GM23248 (cell line): ENCODE results near the gene PUM1. TPM values are rescaled to one million over a fixed set of nuclear protein-coding genes. Genes with fewer than 3 reads are reported as not detected.

Experiments used
- DNase-seq: peaks from one replicate; pipeline ENCODE4 v3.0.0-alpha.2; 2015
- H2AFZ ChIP-seq: fragments of 200-600 bp; sonication (generic); 2 replicates; pipeline ENCODE4 v1.6.1; 2016; ENCODE audit warnings: antibody characterized with exemption
- H3F3A ChIP-seq: fragments of 200-600 bp; sonication (generic); 2 replicates; pipeline ENCODE4 v1.6.1; 2016; ENCODE audit warnings: mild to moderate bottlenecking, antibody characterized with exemption, mixed run types; ENCODE audit not compliant: insufficient read depth
- H3K27ac ChIP-seq: fragments of 200-600 bp; sonication (generic); 2 replicates; pipeline ENCODE4 v1.5.1; 2016; ENCODE audit warnings: mild to moderate bottlenecking
- H3K27me3 ChIP-seq: fragments of 200-600 bp; sonication (generic); replicated peaks from 2 replicates; pipeline ENCODE4 v1.6.1; 2016; ENCODE audit warnings: mild to moderate bottlenecking; ENCODE audit not compliant: insufficient read depth
- H3K36me3 ChIP-seq: fragments of 200-600 bp; sonication (generic); 2 replicates; pipeline ENCODE4 v1.6.1; 2016; ENCODE audit warnings: low read depth, mild to moderate bottlenecking
- H3K4me1 ChIP-seq: fragments of 200-600 bp; sonication (generic); 2 replicates; pipeline ENCODE4 v1.6.1; 2016; ENCODE audit warnings: mild to moderate bottlenecking; ENCODE audit not compliant: insufficient read depth
- H3K4me2 ChIP-seq: fragments of 200-600 bp; sonication (generic); one replicate; pipeline ENCODE4 v1.6.1; 2016; ENCODE audit warnings: mild to moderate bottlenecking; ENCODE audit not compliant: unreplicated experiment
- H3K4me3 ChIP-seq: fragments of 200-600 bp; sonication (generic); 2 replicates; pipeline ENCODE4 v1.5.1; 2016; ENCODE audit warnings: mild to moderate bottlenecking
- H3K79me2 ChIP-seq: fragments of 200-600 bp; sonication (generic); 2 replicates; pipeline ENCODE4 v1.6.1; 2016; ENCODE audit warnings: mild to moderate bottlenecking; ENCODE audit not compliant: insufficient read depth
- H3K9ac ChIP-seq: fragments of 200-600 bp; sonication (generic); 2 replicates; pipeline ENCODE4 v1.6.1; 2016; ENCODE audit warnings: mild to moderate bottlenecking
- H3K9me2 ChIP-seq: fragments of 200-600 bp; sonication (generic); 2 replicates; pipeline ENCODE4 v1.6.1; 2016; ENCODE audit warnings: mixed run types, mild to moderate bottlenecking, moderate library complexity; ENCODE audit not compliant: insufficient read depth
- H3K9me3 ChIP-seq: fragments of 200-600 bp; sonication (generic); one replicate; pipeline ENCODE4 v1.6.1; 2017; ENCODE audit warnings: low read depth
- H4K20me1 ChIP-seq: fragments of 200-600 bp; sonication (generic); 2 replicates; pipeline ENCODE4 v1.6.0; 2016; ENCODE audit not compliant: insufficient read depth
- EZH2 ChIP-seq: fragments of 200-600 bp; sonication (generic); IDR thresholded peaks from 2 replicates; pipeline ENCODE4 v1.6.1; 2018; ENCODE audit warnings: antibody characterized with exemption, mild to moderate bottlenecking; ENCODE audit not compliant: insufficient read depth, poor library complexity, severe bottlenecking
- EZH2phosphoT487 ChIP-seq: fragments of 200-600 bp; sonication (generic); IDR thresholded peaks from 2 replicates; pipeline ENCODE4 v1.6.1; 2018; ENCODE audit warnings: antibody characterized with exemption, moderate library complexity, mild to moderate bottlenecking, low read depth; ENCODE audit not compliant: insufficient read depth
- WGBS, 2 experiments: methylation state at CpG; one replicate each; pipeline ENCODE4 v1.1.6; 2015 to 2017; ENCODE audit warnings: low lambda C conversion rate in 2 of 2, low coverage in 1 of 2; ENCODE audit errors: missing lambda C conversion rate in 2 of 2; 5-methylcytosine and 5-hydroxymethylcytosine counted together
- in situ Hi-C: fragments of 300-500 bp; cut with MboI; formaldehyde crosslinking; loops from 2 replicates; pipeline ENCODE4 v1.15.0; 2020
- polyA plus RNA-seq: library from polyadenylated mRNA; unstranded; fragments of >200 nt; fragmentation: Nextera tagmentation; extraction: Ambion mirVana; gene quantifications from 2 replicates; pipeline ENCODE4 v1.2.1, GENCODE V29; 2016
- total RNA-seq: library from RNA; depleted of rRNA; stranded (reverse); fragments of >200 nt; shearing (Covaris generic); gene quantifications from 2 replicates; pipeline ENCODE4 v1.2.3, GENCODE V29; 2014

Gene PUM1
- total and polyA plus RNA-seq, 2 experiments from 2014 or later: 46.3 to 49.5 TPM

DNA sequence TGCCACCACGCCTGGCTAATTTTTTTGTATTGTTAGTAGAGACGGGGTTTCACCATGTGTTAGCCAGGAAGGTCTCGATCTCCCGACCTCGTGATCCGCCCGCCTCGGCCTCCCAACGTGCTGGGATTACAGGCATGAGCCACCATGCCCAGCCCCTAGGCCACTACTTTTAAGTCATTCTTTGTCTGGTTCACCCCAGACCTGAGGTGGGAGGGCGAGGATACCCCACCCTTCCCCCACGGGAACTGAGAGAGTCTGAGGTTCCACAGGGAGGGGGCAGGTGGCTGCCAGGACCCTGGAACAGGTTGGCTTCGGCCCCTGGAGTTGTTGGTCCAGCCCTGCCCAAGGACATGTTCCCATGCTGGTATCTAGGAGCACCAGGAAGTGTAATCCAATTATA lies 149.2 kb downstream of the PUM1 start:
- H3K27me3 ChIP-seq: no peaks in the 10 kb centered on the region
- no peaks in the 10 kb centered on the region for H4K20me1 ChIP-seq
- H3K9ac ChIP-seq: no peak overlapping the region
- no peak overlapping the region for H3K27ac ChIP-seq
- no peak overlapping the region for H2AFZ ChIP-seq
- no peaks in the 10 kb centered on the region for H3K79me2 ChIP-seq
- H3K4me3 ChIP-seq: no peak overlapping the region
- in situ Hi-C loops: no loop called here
- no peak overlapping the region for H3K4me2 ChIP-seq
- DNase-seq: no peak
- TF ChIP-seq EZH2phosphoT487: no peak
- no peaks in the 10 kb centered on the region for H3K9me3 ChIP-seq
- H3K4me1 ChIP-seq: no peaks in the 10 kb centered on the region; the same call in 1 of the 2 replicates
- no peaks in the 10 kb centered on the region for H3F3A ChIP-seq
- no peaks in the 10 kb centered on the region for H3K9me2 ChIP-seq
- no peaks in the 10 kb centered on the region for H3K36me3 ChIP-seq
- WGBS, 2 experiments: 70 to 74% methylated on average over 12 of the region's 12 CpGs

DNA sequence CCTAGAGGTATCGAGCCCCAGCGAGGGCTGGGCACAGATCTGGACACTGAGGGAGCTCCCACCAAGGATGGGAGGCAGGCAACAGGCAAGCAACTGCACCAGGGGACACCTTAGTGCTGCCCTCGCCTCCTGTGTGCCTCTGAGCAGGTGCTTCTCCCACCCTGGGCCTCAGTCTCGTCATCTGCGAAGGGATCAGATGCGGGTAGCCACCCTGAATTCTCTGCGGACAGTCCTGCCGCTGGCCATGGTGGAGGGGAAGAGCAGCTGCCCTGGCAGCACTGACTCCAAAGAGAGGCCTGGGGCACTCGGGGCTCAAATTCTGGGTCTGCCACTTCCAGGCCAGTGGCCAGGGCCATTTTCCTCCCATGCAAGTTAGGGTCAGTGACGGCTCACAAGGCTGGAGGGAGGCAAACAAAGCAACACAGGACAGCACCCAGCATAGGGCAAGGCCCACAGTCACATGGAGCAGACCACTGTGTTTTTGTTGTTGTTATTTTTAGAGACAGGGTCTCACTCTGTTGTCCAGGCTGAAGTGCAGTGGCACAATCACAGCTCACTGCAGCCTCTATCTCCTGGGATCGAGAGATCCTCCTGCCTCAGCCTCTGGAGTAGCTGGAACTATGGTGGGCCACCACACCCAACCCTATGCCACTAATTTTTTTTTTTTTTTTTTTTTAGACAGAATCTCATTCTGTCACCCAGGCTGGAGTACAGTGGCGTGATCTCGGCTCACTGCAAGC lies 149.9 kb downstream of the PUM1 start:
- WGBS, 2 experiments: 88 to 92% methylated on average over 12 to 13 of the region's 13 CpGs
- Histone ChIP-seq H3K4me1 (no peaks in the 10 kb centered on the region; the same call in 1 of the 2 replicates), H3F3A (peaks cover 6% of the 10 kb centered on the region), H4K20me1 (no peaks in the 10 kb centered on the region), H3K27ac (no peak overlapping the region), H2AFZ (no peak overlapping the region), H3K9me2 (no peaks in the 10 kb centered on the region), H3K9ac (no peak overlapping the region), H3K4me3 (no peak overlapping the region), H3K27me3 (no peaks in the 10 kb centered on the region), H3K9me3 (no peaks in the 10 kb centered on the region), H3K4me2 (no peak overlapping the region), H3K79me2 (no peaks in the 10 kb centered on the region), H3K36me3 (no peaks in the 10 kb centered on the region)
- DNase-seq: no peak
- in situ Hi-C loops: no loop called here
- TF ChIP-seq EZH2 (no peak), EZH2phosphoT487 (no peak)

- Histone ChIP-seq H3K4me2 (no peak overlapping the region), H3K4me3 (no peak overlapping the region), H3K9me2 (no peaks in the 10 kb centered on the region), H3K9me3 (no peaks in the 10 kb centered on the region), H3F3A (peaks cover 10% of the 10 kb centered on the region), H3K36me3 (no peaks in the 10 kb centered on the region), H3K27me3 (no peaks in the 10 kb centered on the region), H3K4me1 (no peaks in the 10 kb centered on the region; the same call in 1 of the 2 replicates), H4K20me1 (no peaks in the 10 kb centered on the region), H3K9ac (no peak overlapping the region), H3K27ac (no peak overlapping the region), H3K79me2 (no peaks in the 10 kb centered on the region), H2AFZ (no peak overlapping the region)
- TF ChIP-seq EZH2 (no peak), EZH2phosphoT487 (no peak)
- WGBS, 2 experiments: 65 to 69% methylated on average over 4 of the region's 4 CpGs
- in situ Hi-C loops: loop anchor here (5.0 kb wide), 1 partner anchor 113 kb away; no protein-coding TSS in a partner anchor
- no peak for DNase-seq
These were observed 150.6 kb downstream of the PUM1 start for GRCh38 chr1:30914931-30915330.

- Histone ChIP-seq H3K4me1 (no peaks in the 10 kb centered on the region; the same call in 1 of the 2 replicates), H3K27ac (no peak overlapping the region), H3K27me3 (no peaks in the 10 kb centered on the region), H3K36me3 (no peaks in the 10 kb centered on the region), H3K4me2 (no peak overlapping the region), H3F3A (peaks cover 13% of the 10 kb centered on the region), H4K20me1 (no peaks in the 10 kb centered on the region), H2AFZ (no peak overlapping the region), H3K9me2 (no peaks in the 10 kb centered on the region), H3K79me2 (no peaks in the 10 kb centered on the region), H3K9me3 (no peaks in the 10 kb centered on the region), H3K4me3 (no peak overlapping the region), H3K9ac (no peak overlapping the region)
- TF ChIP-seq EZH2: no peak
- no peak for TF ChIP-seq EZH2phosphoT487
- DNase-seq: no peak
- in situ Hi-C loops: loop anchor here (5.0 kb wide), 1 partner anchor 112 kb away; no protein-coding TSS in a partner anchor
- WGBS, 2 experiments: 86 to 88% methylated on average over 3 of the region's 3 CpGs
These were observed 151.0 kb downstream of the PUM1 start for GRCh38 chr1:30914587-30914922.
